ENCODE measurements around the gene SRM. TPM values are rescaled to one million over a fixed set of nuclear protein-coding genes. Genes with fewer than 3 reads are reported as not detected.
A peak's percentile ranks its signal among the peaks of the same experiment; 100 is the strongest.
"Not testable (repeated sequence)": the region's sequence is repeated elsewhere in the genome, so short reads cannot be mapped to it uniquely, and the experiment has no call there.

SRM gene
- 18.3 TPM for total RNA-seq

GRCh38 chr1:11059968-11060830 is at the start of gene SRM:
SRM (minus strand) TSS chr1:11060018; CDS start chr1:11059943, 75 bp downstream.
- DNase-seq (ENCODE audit: low spot score in 2 of 2) (peak; percentile 100), FAIRE-seq (no peak)

- FAIRE-seq, result no peak
Observed at GRCh38 chr1:11109047-11109760, 49.4 kb upstream of the SRM start.

GRCh38 chr1:11107599-11107998 is 47.8 kb upstream of the SRM start:
- FAIRE-seq (no peak), DNase-seq (ENCODE audit: low spot score in 2 of 2) (no peak)

More at GRCh38 chr1:11109047-11109760, 49.4 kb upstream of the SRM start:
- no peak for DNase-seq (ENCODE audit: low spot score in 2 of 2)

GRCh38 chr1:11105586-11105985 is 45.8 kb upstream of the SRM start:
- no peak for DNase-seq (ENCODE audit: low spot score in 2 of 2)
- FAIRE-seq, result no peak

GRCh38 chr1:11101347-11101746 is 41.5 kb upstream of the SRM start:
- DNase-seq (ENCODE audit: low spot score in 2 of 2), result no peak
- FAIRE-seq, result no peak

GRCh38 chr1:11100806-11101205 is 41.0 kb upstream of the SRM start:
- not testable (repeated sequence) for FAIRE-seq

GRCh38 chr1:11100149-11100493 is 40.3 kb upstream of the SRM start:
- FAIRE-seq, result no peak
- no peak for DNase-seq (ENCODE audit: low spot score in 2 of 2)

More at GRCh38 chr1:11100806-11101205, 41.0 kb upstream of the SRM start:
- not testable (repeated sequence) for DNase-seq (ENCODE audit: low spot score in 2 of 2)

GRCh38 chr1:11099310-11100148 is 39.7 kb upstream of the SRM start, which contains the start of gene EXOSC10:
EXOSC10 (minus strand) TSS chr1:11099869; CDS start chr1:11099831, 38 bp downstream.
- DNase-seq (ENCODE audit: low spot score in 2 of 2), result peak; percentile 88 to 96
- FAIRE-seq, result no peak

- DNase-seq (ENCODE audit: low spot score in 2 of 2), result no peak
- FAIRE-seq, result no peak
Observed at GRCh38 chr1:11098931-11099309, 39.1 kb upstream of the SRM start.

- DNase-seq (ENCODE audit: low spot score in 2 of 2); FAIRE-seq: not testable (repeated sequence)
Observed at GRCh38 chr1:11083784-11084183, 24.0 kb upstream of the SRM start.

GRCh38 chr1:11080931-11081330 is 21.1 kb upstream of the SRM start:
- FAIRE-seq, result no peak
- no peak for DNase-seq (ENCODE audit: low spot score in 2 of 2)

GRCh38 chr1:11078631-11079030 is 18.8 kb upstream of the SRM start:
- DNase-seq (ENCODE audit: low spot score in 2 of 2) (no peak), FAIRE-seq (no peak)

GRCh38 chr1:11073398-11073797 is 13.6 kb upstream of the SRM start:
- not testable (repeated sequence) for DNase-seq (ENCODE audit: low spot score in 2 of 2); FAIRE-seq

GRCh38 chr1:11072216-11072917 is 12.5 kb upstream of the SRM start:
- no peak for FAIRE-seq
- DNase-seq (ENCODE audit: low spot score in 2 of 2), result no peak

- FAIRE-seq, result no peak
- DNase-seq (ENCODE audit: low spot score in 2 of 2), result no peak
Observed at GRCh38 chr1:11071463-11072215, 11.8 kb upstream of the SRM start.

- DNase-seq (ENCODE audit: low spot score in 2 of 2) (no peak), FAIRE-seq (no peak)
Observed at GRCh38 chr1:11070876-11071275, 11.1 kb upstream of the SRM start.

- FAIRE-seq, result no peak
- DNase-seq (ENCODE audit: low spot score in 2 of 2), result no peak
Observed at GRCh38 chr1:11068600-11069473, 9.0 kb upstream of the SRM start.

Data from frontal cortex (tissue), 4 donors.